Measurements from ENCODE around the gene TBCC. TPM values are rescaled to one million over a fixed set of nuclear protein-coding genes. Genes with fewer than 3 reads are reported as not detected.
A peak's percentile ranks its signal among the peaks of the same experiment; 100 is the strongest.

Gene TBCC
- total and polyA plus RNA-seq, 4 donors = 6.9 to 13.5 (median 11.7) TPM

GRCh38 chr6:42745083-42745639 lies 742 bp downstream of the TBCC start:
- DNase-seq (ENCODE audit: low spot score) = peak; percentile 48
- no peaks in the 10 kb centered on the region for H3K9me3 ChIP-seq (ENCODE audit: control insufficient read depth in 4 of 4, low read length in 3 of 4)
- peaks cover 7 to 27% (median 13%) of the 10 kb centered on the region in 4 donors for H3K4me1 ChIP-seq (ENCODE audit: control insufficient read depth in 4 of 4, insufficient read depth in 4 of 4, low read length in 3 of 4)

More at GRCh38 chr6:42745083-42745639, 742 bp downstream of the TBCC start:
- Histone ChIP-seq H3K27me3 (ENCODE audit: control insufficient read depth in 4 of 4, insufficient read depth in 4 of 4, low read length in 3 of 4) (no peaks in the 10 kb centered on the region), H3K36me3 (ENCODE audit: control insufficient read depth in 4 of 4, insufficient read depth in 3 of 4, low read depth in 1 of 4, low read length in 3 of 4) (no peaks in the 10 kb centered on the region), H3K27ac (ENCODE audit: low read depth in 1 of 2, low read length in 2 of 2) (peak overlapping the region; percentile 64 to 74), H3K9ac (ENCODE audit: low read depth in 1 of 2, low read length in 2 of 2) (peak overlapping the region; percentile 44 to 93), H3K4me3 (ENCODE audit: low read depth in 1 of 3, low read length in 3 of 3) (peak overlapping the region; percentile 77 to 93 (median 90))
- WGBS = 1% methylated on average over 29 of the region's 29 CpGs
- TF ChIP-seq HNF4G (IDR thresholded peaks at IDR 0.05) = no peak
- TF ChIP-seq, protein P1, sequence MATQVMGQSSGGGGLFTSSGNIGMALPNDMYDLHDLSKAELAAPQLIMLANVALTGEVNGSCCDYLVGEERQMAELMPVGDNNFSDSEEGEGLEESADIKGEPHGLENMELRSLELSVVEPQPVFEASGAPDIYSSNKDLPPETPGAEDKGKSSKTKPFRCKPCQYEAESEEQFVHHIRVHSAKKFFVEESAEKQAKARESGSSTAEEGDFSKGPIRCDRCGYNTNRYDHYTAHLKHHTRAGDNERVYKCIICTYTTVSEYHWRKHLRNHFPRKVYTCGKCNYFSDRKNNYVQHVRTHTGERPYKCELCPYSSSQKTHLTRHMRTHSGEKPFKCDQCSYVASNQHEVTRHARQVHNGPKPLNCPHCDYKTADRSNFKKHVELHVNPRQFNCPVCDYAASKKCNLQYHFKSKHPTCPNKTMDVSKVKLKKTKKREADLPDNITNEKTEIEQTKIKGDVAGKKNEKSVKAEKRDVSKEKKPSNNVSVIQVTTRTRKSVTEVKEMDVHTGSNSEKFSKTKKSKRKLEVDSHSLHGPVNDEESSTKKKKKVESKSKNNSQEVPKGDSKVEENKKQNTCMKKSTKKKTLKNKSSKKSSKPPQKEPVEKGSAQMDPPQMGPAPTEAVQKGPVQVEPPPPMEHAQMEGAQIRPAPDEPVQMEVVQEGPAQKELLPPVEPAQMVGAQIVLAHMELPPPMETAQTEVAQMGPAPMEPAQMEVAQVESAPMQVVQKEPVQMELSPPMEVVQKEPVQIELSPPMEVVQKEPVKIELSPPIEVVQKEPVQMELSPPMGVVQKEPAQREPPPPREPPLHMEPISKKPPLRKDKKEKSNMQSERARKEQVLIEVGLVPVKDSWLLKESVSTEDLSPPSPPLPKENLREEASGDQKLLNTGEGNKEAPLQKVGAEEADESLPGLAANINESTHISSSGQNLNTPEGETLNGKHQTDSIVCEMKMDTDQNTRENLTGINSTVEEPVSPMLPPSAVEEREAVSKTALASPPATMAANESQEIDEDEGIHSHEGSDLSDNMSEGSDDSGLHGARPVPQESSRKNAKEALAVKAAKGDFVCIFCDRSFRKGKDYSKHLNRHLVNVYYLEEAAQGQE (IDR thresholded peaks at IDR 0.05) = no peak
- no peak for TF ChIP-seq GABPA (IDR thresholded peaks at IDR 0.05 in 1 of 2, conservative IDR thresholded peaks at IDR 0.05 in 1 of 2)
- TF ChIP-seq, protein P2, sequence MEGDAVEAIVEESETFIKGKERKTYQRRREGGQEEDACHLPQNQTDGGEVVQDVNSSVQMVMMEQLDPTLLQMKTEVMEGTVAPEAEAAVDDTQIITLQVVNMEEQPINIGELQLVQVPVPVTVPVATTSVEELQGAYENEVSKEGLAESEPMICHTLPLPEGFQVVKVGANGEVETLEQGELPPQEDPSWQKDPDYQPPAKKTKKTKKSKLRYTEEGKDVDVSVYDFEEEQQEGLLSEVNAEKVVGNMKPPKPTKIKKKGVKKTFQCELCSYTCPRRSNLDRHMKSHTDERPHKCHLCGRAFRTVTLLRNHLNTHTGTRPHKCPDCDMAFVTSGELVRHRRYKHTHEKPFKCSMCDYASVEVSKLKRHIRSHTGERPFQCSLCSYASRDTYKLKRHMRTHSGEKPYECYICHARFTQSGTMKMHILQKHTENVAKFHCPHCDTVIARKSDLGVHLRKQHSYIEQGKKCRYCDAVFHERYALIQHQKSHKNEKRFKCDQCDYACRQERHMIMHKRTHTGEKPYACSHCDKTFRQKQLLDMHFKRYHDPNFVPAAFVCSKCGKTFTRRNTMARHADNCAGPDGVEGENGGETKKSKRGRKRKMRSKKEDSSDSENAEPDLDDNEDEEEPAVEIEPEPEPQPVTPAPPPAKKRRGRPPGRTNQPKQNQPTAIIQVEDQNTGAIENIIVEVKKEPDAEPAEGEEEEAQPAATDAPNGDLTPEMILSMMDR (IDR thresholded peaks at IDR 0.05; ENCODE audit: low read depth, low read length, missing input control) = no peak
- no peak for TF ChIP-seq HNF4A (conservative IDR thresholded peaks at IDR 0.05)
- no peak for TF ChIP-seq NR2F2 (IDR thresholded peaks at IDR 0.05)
- no peak for TF ChIP-seq EGR1 (IDR thresholded peaks at IDR 0.05; ENCODE audit: low read depth in 2 of 2)
- no peak for TF ChIP-seq ATF3 (IDR thresholded peaks at IDR 0.05)
- no peak for TF ChIP-seq TAF1 (conservative IDR thresholded peaks at IDR 0.05)
- TF ChIP-seq SP1 (IDR thresholded peaks at IDR 0.05) = no peak
- no peak for TF ChIP-seq FOXA2 (IDR thresholded peaks at IDR 0.05)
- TF ChIP-seq JUND (IDR thresholded peaks at IDR 0.05) = no peak
- TF ChIP-seq RXRA (IDR thresholded peaks at IDR 0.05) = no peak
- no peak for TF ChIP-seq FOXA1 (IDR thresholded peaks at IDR 0.05)
- no peak for TF ChIP-seq YY1 (IDR thresholded peaks at IDR 0.05)
- no peak for TF ChIP-seq ZBTB33 (IDR thresholded peaks at IDR 0.05)
- no peak for TF ChIP-seq MAX (IDR thresholded peaks at IDR 0.05)
- TF ChIP-seq RAD21 (IDR thresholded peaks at IDR 0.05) = no peak
